Body of pancreas (tissue), 4 donors: ENCODE measurements around the gene SREBF1.

Experiments
- POLR2A ChIP-seq, 3 donors: fragments of 450-650 bp; IDR thresholded peaks; one replicate each; pipeline ENCODE4 v1.6.1; 2016; ENCODE audit warnings: antibody characterized with exemption in 3 of 3, mild to moderate bottlenecking in 2 of 3
- TF ChIP-seq, protein P1 (sequence below), 7 experiments: fragments of 450-650 bp in 4 of 7; fragments of 200-600 bp in 3 of 7; sonication (generic) in 3 of 7; IDR thresholded peaks; one replicate each; pipeline ENCODE4 v1.5.1; 2016 to 2019; ENCODE audit warnings: antibody characterized with exemption in 7 of 7

DNA sequence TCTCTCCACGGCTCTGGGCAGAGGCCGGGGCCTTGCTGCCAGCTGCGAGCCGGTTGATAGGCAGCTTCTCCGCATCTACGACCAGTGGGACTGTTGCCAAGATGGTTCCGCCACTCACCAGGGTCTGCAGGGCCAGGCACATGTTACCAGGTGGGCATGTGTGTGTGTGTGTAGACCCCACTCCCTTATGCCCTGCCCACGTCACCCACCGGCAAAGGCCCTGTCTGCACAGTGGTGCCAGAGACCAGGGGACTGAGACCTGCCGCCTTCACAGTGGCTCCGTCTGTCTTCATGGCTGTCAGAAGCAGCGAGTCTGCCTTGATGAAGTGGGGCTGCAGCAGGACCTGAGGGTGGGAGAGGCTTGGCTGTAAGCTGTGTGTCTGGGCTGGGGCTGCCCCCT is 17.7 kb downstream of the SREBF1 start:
- TF ChIP-seq, protein P1, sequence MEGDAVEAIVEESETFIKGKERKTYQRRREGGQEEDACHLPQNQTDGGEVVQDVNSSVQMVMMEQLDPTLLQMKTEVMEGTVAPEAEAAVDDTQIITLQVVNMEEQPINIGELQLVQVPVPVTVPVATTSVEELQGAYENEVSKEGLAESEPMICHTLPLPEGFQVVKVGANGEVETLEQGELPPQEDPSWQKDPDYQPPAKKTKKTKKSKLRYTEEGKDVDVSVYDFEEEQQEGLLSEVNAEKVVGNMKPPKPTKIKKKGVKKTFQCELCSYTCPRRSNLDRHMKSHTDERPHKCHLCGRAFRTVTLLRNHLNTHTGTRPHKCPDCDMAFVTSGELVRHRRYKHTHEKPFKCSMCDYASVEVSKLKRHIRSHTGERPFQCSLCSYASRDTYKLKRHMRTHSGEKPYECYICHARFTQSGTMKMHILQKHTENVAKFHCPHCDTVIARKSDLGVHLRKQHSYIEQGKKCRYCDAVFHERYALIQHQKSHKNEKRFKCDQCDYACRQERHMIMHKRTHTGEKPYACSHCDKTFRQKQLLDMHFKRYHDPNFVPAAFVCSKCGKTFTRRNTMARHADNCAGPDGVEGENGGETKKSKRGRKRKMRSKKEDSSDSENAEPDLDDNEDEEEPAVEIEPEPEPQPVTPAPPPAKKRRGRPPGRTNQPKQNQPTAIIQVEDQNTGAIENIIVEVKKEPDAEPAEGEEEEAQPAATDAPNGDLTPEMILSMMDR (IDR thresholded peaks at IDR 0.05), result no peak
- no peak for TF ChIP-seq POLR2A (IDR thresholded peaks at IDR 0.05)
